HG03521 (cell line): ENCODE data around the gene FCAR.
"Not testable (repeated sequence)": the region's sequence is repeated elsewhere in the genome, so short reads cannot be mapped to it uniquely, and the experiment has no call there.

Experiments used
- ATAC-seq: cut with Tn5 transposase; IDR thresholded peaks from one replicate; pipeline ENCODE4 v1.9.1; 2021; ENCODE audit warnings: mild to moderate bottlenecking, moderate library complexity; ENCODE audit not compliant: unreplicated experiment

Gene FCAR

GRCh38 chr19:54893406-54893805 is 19.4 kb downstream of the FCAR start:
- ATAC-seq = no peak

DNA sequence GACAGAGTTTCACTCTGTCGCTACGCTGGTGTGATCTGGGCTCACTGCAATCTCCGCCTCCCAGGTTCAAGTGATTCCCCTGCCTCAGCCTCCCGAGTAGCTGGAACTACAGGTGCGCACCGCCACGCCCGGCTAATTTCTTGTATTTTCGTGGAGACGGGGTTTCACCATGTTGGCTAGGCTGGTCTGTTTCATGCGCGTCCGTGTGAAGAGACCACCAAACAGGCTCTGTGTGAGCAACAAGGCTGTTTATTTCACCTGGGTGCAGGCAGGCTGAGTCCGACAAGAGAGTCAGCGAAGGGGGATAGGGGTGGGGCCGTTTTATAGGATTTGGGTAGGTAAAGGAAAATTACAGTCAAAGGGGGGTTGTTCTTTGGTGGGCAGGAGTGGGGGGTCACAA is 20.1 kb downstream of the FCAR start:
- not testable (repeated sequence) for ATAC-seq

GRCh38 chr19:54896036-54896435 is 22.0 kb downstream of the FCAR start:
- no peak for ATAC-seq

DNA sequence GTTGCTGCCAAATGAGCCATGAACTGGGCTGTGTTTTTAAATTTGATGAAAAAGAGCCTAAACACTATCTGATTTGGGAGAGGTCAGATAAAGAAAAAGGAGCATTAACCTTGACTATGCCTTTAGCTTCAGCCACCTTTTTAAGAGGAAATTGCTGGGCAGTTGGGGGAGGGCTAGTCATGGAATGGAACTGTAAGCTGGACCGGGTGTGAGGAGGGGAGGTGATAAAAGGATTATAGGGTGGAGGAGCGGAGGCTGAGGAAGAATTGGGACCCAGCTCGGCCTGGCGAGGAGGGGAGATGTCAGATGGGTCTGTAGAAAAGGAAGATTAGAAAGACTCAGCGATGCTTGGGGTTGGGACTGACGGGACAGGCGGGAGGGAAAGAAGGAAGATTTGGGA is 24.6 kb downstream of the FCAR start:
- ATAC-seq = not testable (repeated sequence)

- not testable (repeated sequence) for ATAC-seq
These were observed 25.6 kb downstream of the FCAR start for GRCh38 chr19:54899646-54900045.

DNA sequence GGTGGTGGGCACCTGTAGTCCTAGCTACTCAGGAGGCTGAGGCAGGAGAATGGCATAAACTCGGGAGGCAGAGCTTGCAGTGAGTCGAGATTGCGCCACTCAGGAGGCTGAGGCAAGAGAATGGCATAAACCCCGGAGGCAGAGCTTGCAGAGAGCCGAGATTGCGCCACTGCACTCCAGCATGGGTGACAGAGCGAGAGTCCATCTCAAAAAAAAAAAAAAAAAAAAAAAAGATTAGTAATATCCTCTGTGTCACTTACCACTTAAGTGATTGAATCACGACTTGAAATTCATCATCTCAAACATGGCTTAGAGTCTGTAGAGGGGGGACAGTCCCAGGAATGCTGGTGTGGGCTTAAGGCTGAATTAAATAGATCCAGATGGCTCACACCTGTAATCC is 27.1 kb downstream of the FCAR start:
- ATAC-seq = not testable (repeated sequence)

GRCh38 chr19:54902061-54902460 is 28.0 kb downstream of the FCAR start:
- ATAC-seq = no peak

DNA sequence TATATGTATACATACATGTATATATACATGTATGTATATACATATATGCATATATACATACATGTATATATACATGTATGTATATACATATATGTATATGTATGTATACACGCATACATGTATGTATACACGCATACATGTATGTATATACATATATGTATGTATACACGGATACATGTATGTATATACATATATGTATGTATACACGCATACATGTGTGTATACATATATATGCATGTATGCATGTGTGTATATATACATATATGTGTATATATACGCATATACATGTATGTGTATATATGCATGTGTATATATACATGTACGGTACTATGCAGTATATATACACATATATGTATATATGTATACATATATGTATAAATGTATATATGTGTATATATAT is 29.3 kb downstream of the FCAR start:
- ATAC-seq = no peak

DNA sequence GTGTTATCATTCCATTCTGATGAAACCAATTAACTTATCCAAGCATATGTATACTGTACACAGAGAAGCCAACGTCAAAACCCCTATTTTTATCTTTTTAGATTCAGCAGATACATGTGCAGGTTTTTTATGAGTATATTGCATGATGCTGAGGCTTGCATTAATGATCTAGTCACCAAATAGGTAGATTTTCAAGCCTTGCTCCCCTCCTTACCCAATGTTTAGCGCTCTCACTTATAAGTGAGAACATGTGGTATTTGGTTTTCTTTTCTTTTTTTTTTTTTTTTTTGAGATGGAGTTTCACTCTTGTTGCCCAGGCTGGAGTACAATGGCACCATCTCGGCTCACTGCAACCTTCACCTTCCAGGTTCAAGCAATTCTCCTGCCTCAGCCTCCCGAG is 30.2 kb downstream of the FCAR start:
- not testable (repeated sequence) for ATAC-seq

DNA sequence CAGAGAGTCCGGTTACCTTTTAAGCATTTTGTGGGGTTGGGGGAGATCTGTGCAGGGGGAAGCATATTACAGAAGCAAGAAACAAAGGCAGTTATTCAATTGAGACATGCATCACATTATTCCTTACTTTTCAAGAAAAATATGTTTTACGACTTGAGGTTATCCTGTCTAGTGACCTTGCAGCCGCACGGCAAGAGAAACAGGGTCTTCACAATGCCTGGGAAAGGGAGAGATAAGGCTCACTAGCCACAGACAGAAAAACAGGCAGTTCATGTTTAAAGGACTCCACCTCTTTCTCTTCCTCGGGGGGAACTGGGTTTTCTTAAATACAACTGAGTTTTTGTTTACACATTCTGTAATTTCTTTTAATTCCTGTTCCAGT is 31.4 kb downstream of the FCAR start:
- ATAC-seq = no peak

DNA sequence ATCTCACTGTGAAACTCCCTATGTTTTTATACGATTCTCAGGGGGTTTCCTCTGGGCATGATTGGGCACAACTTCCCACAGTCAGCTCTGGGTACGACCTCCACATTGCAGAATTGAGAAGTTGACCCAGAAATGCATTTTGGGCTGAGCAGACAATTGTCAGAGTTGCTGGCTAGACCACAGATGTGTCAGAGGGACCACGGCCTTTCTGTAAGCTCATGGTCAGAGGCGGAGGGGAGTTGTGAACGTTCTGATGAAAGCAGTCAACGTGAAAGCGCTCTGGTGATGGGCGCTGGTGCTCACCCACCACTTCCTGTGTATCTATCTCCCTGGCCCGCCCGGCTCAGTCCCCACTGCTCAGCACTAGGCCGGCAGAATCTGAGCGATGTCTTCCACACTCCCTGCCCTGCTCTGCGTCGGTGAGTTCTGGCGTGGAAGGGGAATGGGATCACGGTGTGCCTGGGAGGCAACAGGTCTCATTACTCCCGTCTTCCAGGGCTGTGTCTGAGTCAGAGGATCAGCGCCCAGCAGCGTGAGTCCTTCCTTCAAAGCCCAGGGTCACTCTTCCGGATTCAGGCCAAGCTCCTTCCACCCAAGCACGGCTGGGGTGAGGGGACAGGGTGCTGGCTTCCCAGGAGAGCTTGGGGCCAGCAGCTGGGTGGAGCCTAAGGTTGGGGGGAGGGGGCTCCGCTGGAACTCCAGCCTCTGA is 31.9 kb downstream of the FCAR start, which contains the start of gene NCR1:
Gene NCR1 (plus strand): TSS at position 346 of the 709 bp plus-strand sequence. CDS start 40 bp downstream, at position 386.
- ATAC-seq = no peak

DNA sequence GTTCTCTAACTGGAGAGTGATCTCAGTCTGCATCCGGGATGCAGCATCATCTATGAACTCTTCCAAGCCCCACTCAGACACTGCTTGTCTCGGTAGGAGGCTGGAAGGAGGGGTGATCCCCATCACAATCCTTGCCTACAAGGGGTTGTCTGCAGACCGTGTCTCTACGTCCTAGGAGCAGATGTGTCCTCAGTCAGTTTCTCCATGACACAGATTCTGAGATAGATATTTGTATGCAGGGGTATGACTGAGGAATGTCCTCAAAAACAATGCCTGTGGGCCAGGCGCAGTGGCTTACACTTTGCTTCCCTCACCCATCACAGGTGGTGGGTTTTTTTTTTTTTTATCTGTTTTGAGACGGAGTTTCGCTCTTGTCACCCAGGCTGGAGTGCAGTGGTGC is 32.8 kb downstream of the FCAR start:
- ATAC-seq = no peak

DNA sequence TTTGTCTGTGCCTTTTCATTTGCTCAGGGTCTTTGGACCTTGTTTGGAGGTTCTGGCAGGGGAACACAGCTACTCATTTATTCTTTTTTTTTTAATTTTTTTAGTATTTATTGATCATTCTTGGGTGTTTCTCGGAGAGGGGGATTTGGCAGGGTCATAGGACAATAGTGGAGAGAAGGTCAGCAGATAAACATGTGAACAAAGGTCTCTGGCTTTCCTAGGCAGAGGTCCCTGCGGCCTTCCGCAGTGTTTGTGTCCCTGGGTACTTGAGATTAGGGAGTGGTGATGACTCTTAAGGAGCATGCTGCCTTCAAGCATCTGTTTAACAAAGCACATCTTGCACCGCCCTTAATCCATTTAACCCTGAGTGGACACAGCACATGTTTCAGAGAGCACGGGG is 33.9 kb downstream of the FCAR start:
- not testable (repeated sequence) for ATAC-seq

GRCh38 chr19:54916822-54917221 is 42.8 kb downstream of the FCAR start:
- no peak for ATAC-seq

GRCh38 chr19:54918499-54918898 is 44.5 kb downstream of the FCAR start:
- ATAC-seq = no peak

DNA sequence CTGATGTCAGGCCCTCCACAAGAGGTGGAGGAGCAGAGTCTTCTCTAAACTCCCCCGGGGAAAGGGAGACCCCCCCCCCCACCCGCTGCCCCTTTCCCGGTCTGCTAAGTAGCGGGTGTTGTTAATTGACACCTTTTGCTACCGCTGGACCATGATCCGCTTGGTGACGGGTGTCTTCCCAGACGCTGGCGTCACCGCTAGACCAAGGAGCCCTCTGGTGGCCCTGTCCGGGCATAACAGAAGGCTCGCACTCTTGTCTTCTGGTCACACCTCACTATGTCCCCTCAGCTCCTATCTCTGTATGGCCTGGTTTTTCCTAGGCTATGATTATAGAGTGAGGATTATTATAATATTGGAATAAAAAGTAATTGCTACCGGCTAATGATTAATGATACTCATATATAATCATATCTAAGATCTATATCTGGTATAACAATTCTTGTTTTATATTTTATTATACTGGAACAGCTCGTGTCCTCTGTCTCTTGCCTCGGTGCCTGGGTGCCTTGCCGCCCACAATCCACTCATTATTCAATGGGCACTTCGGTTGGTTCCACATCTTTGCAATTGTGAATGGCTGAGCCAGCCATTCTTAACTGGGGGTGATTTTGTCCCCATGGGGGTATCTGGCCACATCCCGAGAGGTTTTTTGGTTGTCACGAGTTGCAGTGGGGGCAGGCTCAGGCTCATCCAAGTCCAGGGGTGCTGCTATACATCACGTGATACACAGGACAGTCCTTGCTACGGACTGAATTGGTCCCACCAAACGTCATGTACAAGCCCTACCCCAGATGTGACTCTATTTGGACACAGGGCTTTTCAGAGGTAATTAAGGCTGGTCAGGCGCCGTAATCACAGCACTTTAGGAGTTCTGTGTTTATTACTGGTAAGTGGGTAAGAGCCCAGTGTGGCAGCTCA is 45.9 kb downstream of the FCAR start:
- ATAC-seq = not testable (repeated sequence)

- ATAC-seq = no peak
These were observed 47.0 kb downstream of the FCAR start for GRCh38 chr19:54921082-54921481.

GRCh38 chr19:54923276-54923675 is 49.2 kb downstream of the FCAR start:
- no peak for ATAC-seq

GRCh38 chr19:54928299-54928698 is 54.3 kb downstream of the FCAR start:
- no peak for ATAC-seq

- peak; percentile 59 for ATAC-seq
These were observed 63.9 kb downstream of the FCAR start for GRCh38 chr19:54937926-54938325.

GRCh38 chr19:54938906-54939305 is 64.9 kb downstream of the FCAR start:
- no peak for ATAC-seq

DNA sequence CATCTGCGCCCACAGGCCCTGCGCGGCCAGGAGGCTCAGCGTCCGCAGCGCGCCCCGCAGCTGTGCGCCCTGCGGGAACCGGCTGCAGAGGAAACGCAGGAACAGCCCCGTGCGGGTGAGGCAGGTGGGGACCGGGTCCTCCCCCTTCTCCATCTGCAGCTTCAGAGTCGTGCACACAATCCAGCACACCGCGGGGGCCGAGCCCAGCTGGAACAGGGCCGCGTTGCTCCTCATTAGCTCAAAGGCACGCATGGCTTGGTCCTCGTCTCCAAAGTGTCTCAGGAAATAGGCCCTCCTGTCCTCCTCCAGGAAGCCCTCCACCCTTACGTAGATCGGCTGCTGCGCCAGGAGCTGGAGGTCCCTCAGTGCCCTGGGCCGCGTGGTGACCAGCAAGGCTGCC is 65.5 kb downstream of the FCAR start:
- ATAC-seq = not testable (repeated sequence)
